Measurements from ENCODE around the gene DCBLD1. TPM values are rescaled to one million over a fixed set of nuclear protein-coding genes. Genes with fewer than 3 reads are reported as not detected.

DCBLD1 gene
- total and polyA plus RNA-seq, 3 donors from 2014 or later, result 16.6 to 22.2 (median 16.7) TPM

GRCh38 chr6:117503211-117503610 lies 20.7 kb downstream of the DCBLD1 start:
- intact Hi-C loops (cut with DNase I; ENCODE audit: low total_unique reads), result no loop called here
- H3K27ac ChIP-seq, result no peak overlapping the region
- TF ChIP-seq, protein P1, sequence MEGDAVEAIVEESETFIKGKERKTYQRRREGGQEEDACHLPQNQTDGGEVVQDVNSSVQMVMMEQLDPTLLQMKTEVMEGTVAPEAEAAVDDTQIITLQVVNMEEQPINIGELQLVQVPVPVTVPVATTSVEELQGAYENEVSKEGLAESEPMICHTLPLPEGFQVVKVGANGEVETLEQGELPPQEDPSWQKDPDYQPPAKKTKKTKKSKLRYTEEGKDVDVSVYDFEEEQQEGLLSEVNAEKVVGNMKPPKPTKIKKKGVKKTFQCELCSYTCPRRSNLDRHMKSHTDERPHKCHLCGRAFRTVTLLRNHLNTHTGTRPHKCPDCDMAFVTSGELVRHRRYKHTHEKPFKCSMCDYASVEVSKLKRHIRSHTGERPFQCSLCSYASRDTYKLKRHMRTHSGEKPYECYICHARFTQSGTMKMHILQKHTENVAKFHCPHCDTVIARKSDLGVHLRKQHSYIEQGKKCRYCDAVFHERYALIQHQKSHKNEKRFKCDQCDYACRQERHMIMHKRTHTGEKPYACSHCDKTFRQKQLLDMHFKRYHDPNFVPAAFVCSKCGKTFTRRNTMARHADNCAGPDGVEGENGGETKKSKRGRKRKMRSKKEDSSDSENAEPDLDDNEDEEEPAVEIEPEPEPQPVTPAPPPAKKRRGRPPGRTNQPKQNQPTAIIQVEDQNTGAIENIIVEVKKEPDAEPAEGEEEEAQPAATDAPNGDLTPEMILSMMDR (IDR thresholded peaks at IDR 0.05), result no peak
- TF ChIP-seq POLR2A (IDR thresholded peaks at IDR 0.05), result no peak

DNA sequence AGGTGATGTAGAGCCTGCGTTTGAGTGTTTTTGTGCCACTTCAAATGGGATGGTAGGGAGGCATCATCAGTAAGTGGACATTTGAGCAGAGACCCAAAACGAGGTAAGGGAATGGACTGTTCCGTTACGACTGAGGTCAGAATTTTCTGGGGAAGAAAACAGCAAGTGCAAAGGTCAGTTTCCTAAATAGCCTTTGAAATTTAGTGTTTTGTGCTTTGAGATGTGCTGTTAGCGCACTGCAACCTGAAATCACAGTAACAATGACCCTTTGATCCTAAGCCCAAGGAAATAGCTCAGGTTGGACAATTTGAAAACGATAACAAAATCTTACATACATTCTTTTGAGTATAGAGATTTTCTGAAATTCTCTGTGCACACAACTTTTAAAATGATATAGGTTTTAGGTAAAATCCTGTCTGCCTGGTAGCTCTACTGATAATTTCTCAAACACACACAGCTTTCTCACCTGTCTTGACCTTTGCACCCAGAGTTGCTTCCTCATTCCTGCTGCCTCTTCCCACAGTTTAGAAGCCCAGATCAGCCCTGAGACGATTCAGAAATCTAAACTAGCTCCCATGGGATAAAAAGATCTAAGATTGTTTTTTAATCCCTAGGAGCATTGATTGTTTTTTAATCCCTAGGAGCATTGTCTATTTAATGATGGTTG lies 22.1 kb downstream of the DCBLD1 start:
- Histone ChIP-seq H3K36me3 (ENCODE audit: low read depth, missing control alignments) (no peaks in the 10 kb centered on the region), H3K9me3 (no peaks in the 10 kb centered on the region), H3K27me3 (no peaks in the 10 kb centered on the region), H3K27ac (no peak overlapping the region), H3K4me3 (no peak overlapping the region), H3K4me1 (no peaks in the 10 kb centered on the region)
- WGBS, 2 donors, result 84 to 86% methylated on average over 7 of the region's 7 CpGs
- intact Hi-C loops (cut with DNase I; ENCODE audit: low total_unique reads), result no loop called here
- DNase-seq, result no peak
- no peak for TF ChIP-seq POLR2A (IDR thresholded peaks at IDR 0.05)
- TF ChIP-seq, protein P1 (IDR thresholded peaks at IDR 0.05), result no peak

More at GRCh38 chr6:117503211-117503610, 20.7 kb downstream of the DCBLD1 start:
- no peak overlapping the region for H3K4me3 ChIP-seq
- DNase-seq, result no peak
- no peaks in the 10 kb centered on the region for H3K9me3 ChIP-seq
- no peaks in the 10 kb centered on the region for H3K36me3 ChIP-seq (ENCODE audit: low read depth, missing control alignments)
- 86 to 92% methylated on average over 2 of the region's 2 CpGs for WGBS, 2 donors
- H3K27me3 ChIP-seq, result no peaks in the 10 kb centered on the region
- no peaks in the 10 kb centered on the region for H3K4me1 ChIP-seq

DNA sequence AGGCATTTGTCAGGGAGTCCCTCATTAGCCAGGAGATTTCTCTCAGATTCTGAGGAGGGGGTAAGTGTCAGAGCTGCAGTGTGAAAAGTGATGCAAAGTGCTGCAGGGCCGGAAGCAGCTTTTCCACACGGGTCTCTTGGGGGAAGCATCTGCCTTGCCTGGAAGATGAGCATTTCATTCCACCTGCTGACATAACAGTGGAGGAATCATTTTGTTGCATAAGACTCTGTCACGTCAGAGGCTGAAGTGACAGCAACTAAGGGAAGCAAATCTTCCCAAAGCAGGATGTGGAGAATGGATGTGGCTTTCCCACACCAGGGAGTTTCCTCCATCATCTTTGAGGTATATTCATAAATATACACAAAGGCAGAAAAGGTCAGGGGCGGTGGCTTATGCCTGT lies 22.8 kb downstream of the DCBLD1 start:
- TF ChIP-seq POLR2A (IDR thresholded peaks at IDR 0.05), result no peak
- TF ChIP-seq, protein P1 (IDR thresholded peaks at IDR 0.05), result no peak
- Histone ChIP-seq H3K4me3 (no peak overlapping the region), H3K27ac (no peak overlapping the region), H3K9me3 (no peaks in the 10 kb centered on the region), H3K36me3 (ENCODE audit: low read depth, missing control alignments) (no peaks in the 10 kb centered on the region), H3K4me1 (no peaks in the 10 kb centered on the region), H3K27me3 (no peaks in the 10 kb centered on the region)
- WGBS, 2 donors, result 80 to 88% methylated on average over 4 of the region's 4 CpGs
- DNase-seq, result no peak
- intact Hi-C loops (cut with DNase I; ENCODE audit: low total_unique reads), result no loop called here

DNA sequence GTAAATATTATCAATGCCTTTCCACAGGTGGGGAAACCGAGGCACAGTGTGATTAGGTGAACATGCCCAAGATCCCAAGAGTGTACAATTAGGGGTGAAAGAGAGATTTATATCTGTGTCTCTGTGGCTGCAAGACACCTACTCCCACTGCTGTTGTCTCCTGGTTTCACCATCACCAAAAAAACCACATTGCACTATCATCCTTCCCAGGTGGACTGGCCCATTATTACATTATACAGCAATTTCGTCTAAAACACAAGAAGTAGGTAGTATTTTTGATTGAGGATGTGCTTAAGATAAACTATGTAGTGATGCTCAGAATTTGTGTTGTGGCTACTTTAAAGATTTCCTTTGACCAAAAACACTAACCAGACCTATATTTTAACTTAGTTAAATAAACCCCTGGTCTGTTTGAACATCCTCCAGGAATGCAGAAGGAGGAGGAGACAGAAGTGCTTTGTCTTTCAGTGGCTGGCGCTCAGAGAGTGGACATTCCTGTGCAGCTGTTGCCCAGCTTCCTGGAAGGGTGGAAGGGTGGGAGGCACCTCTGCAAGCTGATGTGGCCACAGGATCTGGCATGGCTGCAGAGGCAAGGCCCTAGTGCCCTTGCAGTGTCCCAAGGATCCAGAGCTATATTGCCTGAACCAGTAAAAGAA lies 23.8 kb downstream of the DCBLD1 start:
- DNase-seq, result no peak
- Histone ChIP-seq H3K4me3 (no peak overlapping the region), H3K4me1 (no peaks in the 10 kb centered on the region), H3K27ac (no peak overlapping the region), H3K36me3 (ENCODE audit: low read depth, missing control alignments) (no peaks in the 10 kb centered on the region), H3K9me3 (no peaks in the 10 kb centered on the region), H3K27me3 (no peaks in the 10 kb centered on the region)
- TF ChIP-seq, protein P1 (IDR thresholded peaks at IDR 0.05), result no peak
- no peak for TF ChIP-seq POLR2A (IDR thresholded peaks at IDR 0.05)
- 81 to 86% methylated on average over 2 to 3 of the region's 3 CpGs for whole genome bisulfite sequencing, 2 donors
- intact Hi-C loops (cut with DNase I; ENCODE audit: low total_unique reads), result no loop called here
